ENCODE data around the gene SENP1. TPM values are rescaled to one million over a fixed set of nuclear protein-coding genes. Genes with fewer than 3 reads are reported as not detected.

The SENP1 gene
- total RNA-seq, 1 experiment from 2014 or later = 28.8 TPM

- no peak overlapping the region for H3K56ac ChIP-seq (ENCODE audit: insufficient read length, low read depth, low read length)
- TF ChIP-seq CTCF (conservative IDR thresholded peaks at IDR 0.05) = no peak
- H2BK5ac ChIP-seq (ENCODE audit: insufficient read length, low read length) = no peak overlapping the region
- peaks cover 99% of the 10 kb centered on the region for H3K27me3 Mint-ChIP-seq (ENCODE audit: low read depth)
- no peak overlapping the region for H3T11ph ChIP-seq (ENCODE audit: low read length)
- peaks cover 0 to 2% of the 10 kb centered on the region in 2 experiments; a peak in 2 of 5 replicates for H3K9me3 Mint-ChIP-seq
- no peak overlapping the region for H2BK20ac ChIP-seq (ENCODE audit: low read depth, low read length, poor library complexity, severe bottlenecking)
- no peak overlapping the region for H3K27ac ChIP-seq (ENCODE audit: insufficient read length, low read depth, low read length)
- no peak overlapping the region for H2BK12ac ChIP-seq (ENCODE audit: insufficient read length, low read depth, low read length)
- H4K8ac ChIP-seq (replicated peaks; ENCODE audit: insufficient read length, low read depth, low read length) = no peak overlapping the region
- no peak overlapping the region for H2AK5ac ChIP-seq (ENCODE audit: insufficient read length, low read length)
- H3K79me2 ChIP-seq (ENCODE audit: insufficient read depth, low read length) = no peaks in the 10 kb centered on the region
- no peaks in the 10 kb centered on the region for H3K9me3 ChIP-seq (ENCODE audit: control insufficient read depth, low read depth, low read length)
- H3K4me1 ChIP-seq (ENCODE audit: insufficient read depth, low read length) = peaks cover 3% of the 10 kb centered on the region
- peak overlapping the region in 1 of 3 experiments; percentile 59; a peak in 2 of 7 replicates for H3K27ac Mint-ChIP-seq
- peak overlapping the region; percentile 69 for H3K4me2 ChIP-seq (ENCODE audit: insufficient read depth, insufficient read length, low read length)
- H3K4me3 Mint-ChIP-seq = peak overlapping the region; percentile 54 to 86
- no peaks in the 10 kb centered on the region for H3K79me1 ChIP-seq (ENCODE audit: insufficient read depth, low read depth, low read length, poor library complexity, severe bottlenecking)
- H3K36me3 Mint-ChIP-seq (ENCODE audit: insufficient read depth in 1 of 3, low read depth in 3 of 3) = no peaks in the 10 kb centered on the region
- peaks cover 3% of the 10 kb centered on the region for H4K20me1 ChIP-seq (ENCODE audit: control insufficient read depth, insufficient read depth, insufficient read length)
- no peak overlapping the region for H4K91ac ChIP-seq (ENCODE audit: insufficient read length, low read depth, low read length)
- no peak overlapping the region for H2BK15ac ChIP-seq (ENCODE audit: low read depth, low read length)
- no CpG with 5 or more reads among the region's 18 CpGs for WGBS (ENCODE audit: extremely low coverage, insufficient read length, low lambda C conversion rate)
- no peak overlapping the region for H3K4ac ChIP-seq (ENCODE audit: low read depth, low read length)
- H3K14ac ChIP-seq (ENCODE audit: insufficient read depth, low read length) = no peak overlapping the region
- DNase-seq = peak; percentile 82
- no peak overlapping the region for H3K18ac ChIP-seq (ENCODE audit: insufficient read length, low read depth, low read length)
- H2BK120ac ChIP-seq (ENCODE audit: low read depth, low read length, poor library complexity, severe bottlenecking) = no peak overlapping the region
- H3K27me3 ChIP-seq (ENCODE audit: insufficient read depth, low read length) = peaks cover 69% of the 10 kb centered on the region
- H3K23ac ChIP-seq (ENCODE audit: insufficient read length, low read depth, low read length) = no peak overlapping the region
- H3K9ac ChIP-seq (ENCODE audit: extremely low read depth, insufficient read length, low read length) = no peak overlapping the region
- H3K4me1 Mint-ChIP-seq = peaks cover 53 to 60% of the 10 kb centered on the region in 2 experiments
- peaks cover 31% of the 10 kb centered on the region for H3K23me2 ChIP-seq (ENCODE audit: insufficient read length, low read depth, low read length, poor library complexity, severe bottlenecking)
- no peak overlapping the region for H2AFZ ChIP-seq (ENCODE audit: low read length)
- no peak overlapping the region for H4K5ac ChIP-seq (ENCODE audit: insufficient read length, low read depth, low read length)
Observed at GRCh38 chr12:48000878-48001504, 104.9 kb downstream of the SENP1 start.
